HEK293 (cell line): ENCODE results near the gene FBXL7.

Experiments used
- ATF2 ChIP-seq: fragments of 450-650 bp; formaldehyde crosslinking; IDR thresholded peaks from 2 replicates; pipeline ENCODE4 v1.5.1; 2016; ENCODE audit warnings: missing biosample characterization, missing genetic modification characterization, low read depth
- CTCF ChIP-seq: fragments of 450-650 bp; formaldehyde crosslinking; IDR thresholded peaks from 2 replicates; pipeline ENCODE4 v1.5.1; 2016; ENCODE audit warnings: missing biosample characterization, missing genetic modification characterization
- ZBTB17 ChIP-seq: fragments of 450-650 bp; formaldehyde crosslinking; IDR thresholded peaks from 2 replicates; pipeline ENCODE4 v1.5.1; 2016; ENCODE audit warnings: missing biosample characterization, missing genetic modification characterization
- TF ChIP-seq, protein P1 (sequence below): fragments of 450-650 bp; formaldehyde crosslinking; IDR thresholded peaks from 2 replicates; pipeline ENCODE4 v1.5.1; 2017; ENCODE audit warnings: missing biosample characterization, mild to moderate bottlenecking, missing genetic modification characterization, moderate library complexity
- TF ChIP-seq, protein P2 (sequence below): fragments of 450-650 bp; formaldehyde crosslinking; IDR thresholded peaks from 2 replicates; pipeline ENCODE4 v1.5.1; 2017; ENCODE audit warnings: missing biosample characterization, missing genetic modification characterization

DNA sequence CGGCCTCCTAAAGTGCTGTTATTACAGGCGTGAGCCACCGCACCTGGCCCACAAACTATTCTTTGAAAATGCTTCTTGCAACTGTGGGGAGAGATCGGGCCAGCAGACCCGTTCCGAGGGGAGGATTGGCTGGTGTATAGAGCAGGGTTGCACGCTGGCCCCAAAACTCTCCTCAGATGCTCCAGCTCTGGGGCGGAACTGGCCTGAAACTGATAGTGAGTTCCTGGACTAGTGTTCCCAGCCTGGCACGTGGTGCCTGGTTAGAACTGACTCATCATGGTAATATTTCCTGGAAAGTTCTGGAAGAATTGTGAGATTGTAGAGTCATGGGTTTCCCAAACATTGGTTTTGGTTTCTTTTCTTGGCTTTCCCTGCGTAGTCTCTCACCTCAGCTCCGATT, 120.5 kb downstream of the FBXL7 start:
- TF ChIP-seq CTCF (tag by site-specific recombination) = no peak
- TF ChIP-seq ZBTB17 = no peak
- no peak for TF ChIP-seq ATF2
- TF ChIP-seq, protein P1, sequence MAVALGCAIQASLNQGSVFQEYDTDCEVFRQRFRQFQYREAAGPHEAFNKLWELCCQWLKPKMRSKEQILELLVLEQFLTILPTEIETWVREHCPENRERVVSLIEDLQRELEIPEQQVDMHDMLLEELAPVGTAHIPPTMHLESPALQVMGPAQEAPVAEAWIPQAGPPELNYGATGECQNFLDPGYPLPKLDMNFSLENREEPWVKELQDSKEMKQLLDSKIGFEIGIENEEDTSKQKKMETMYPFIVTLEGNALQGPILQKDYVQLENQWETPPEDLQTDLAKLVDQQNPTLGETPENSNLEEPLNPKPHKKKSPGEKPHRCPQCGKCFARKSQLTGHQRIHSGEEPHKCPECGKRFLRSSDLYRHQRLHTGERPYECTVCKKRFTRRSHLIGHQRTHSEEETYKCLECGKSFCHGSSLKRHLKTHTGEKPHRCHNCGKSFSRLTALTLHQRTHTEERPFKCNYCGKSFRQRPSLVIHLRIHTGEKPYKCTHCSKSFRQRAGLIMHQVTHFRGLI (tag by site-specific recombination) = no peak
- TF ChIP-seq, protein P2, sequence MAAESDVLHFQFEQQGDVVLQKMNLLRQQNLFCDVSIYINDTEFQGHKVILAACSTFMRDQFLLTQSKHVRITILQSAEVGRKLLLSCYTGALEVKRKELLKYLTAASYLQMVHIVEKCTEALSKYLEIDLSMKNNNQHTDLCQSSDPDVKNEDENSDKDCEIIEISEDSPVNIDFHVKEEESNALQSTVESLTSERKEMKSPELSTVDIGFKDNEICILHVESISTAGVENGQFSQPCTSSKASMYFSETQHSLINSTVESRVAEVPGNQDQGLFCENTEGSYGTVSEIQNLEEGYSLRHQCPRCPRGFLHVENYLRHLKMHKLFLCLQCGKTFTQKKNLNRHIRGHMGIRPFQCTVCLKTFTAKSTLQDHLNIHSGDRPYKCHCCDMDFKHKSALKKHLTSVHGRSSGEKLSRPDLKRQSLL = no peak
